Measurements from ENCODE around the gene RPRML.
"Not testable (repeated sequence)": the region's sequence is repeated elsewhere in the genome, so short reads cannot be mapped to it uniquely, and the experiment has no call there.

Gene RPRML

DNA sequence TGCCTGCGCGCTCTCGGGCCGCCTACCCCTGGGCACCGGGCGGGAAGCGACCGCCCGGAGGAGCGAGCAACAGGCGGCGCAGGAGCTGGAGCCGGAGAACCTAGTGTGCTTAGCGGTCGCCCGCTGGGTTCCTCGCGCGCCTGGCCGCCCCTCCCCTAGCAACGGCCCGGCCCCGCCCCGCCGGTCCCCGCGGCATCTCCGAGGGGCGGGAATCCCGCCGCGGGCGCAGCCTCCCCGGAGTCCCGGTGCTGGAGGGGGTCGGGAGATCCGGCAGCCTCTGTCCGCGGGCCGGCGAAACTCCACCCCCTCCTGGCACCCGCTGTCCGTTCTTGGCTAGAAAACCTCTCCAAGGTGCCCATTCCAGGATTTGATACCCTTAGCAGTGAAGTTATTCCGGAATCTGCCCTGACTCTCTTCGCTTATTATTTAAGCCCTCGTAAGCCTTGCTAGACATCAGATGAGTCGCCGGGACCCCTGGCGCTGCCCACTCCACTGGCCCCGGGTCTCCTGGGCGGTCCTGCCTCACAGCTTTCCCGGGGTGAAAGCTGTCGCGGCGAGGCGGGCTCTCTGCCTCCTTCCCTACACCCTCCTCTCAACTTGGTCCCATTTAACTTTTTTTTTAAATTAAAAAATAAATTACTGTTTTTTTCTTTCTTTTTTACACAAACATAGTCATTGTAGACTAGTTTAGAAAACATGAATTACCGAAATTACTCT, at the start of gene RPRML:
TSS of gene RPRML (minus strand) at position 107 of the 717 bp plus-strand sequence. CDS start 246 bp downstream, outside the sequence.
- DNase-seq (ENCODE audit: low read depth, low spot score) = no peak

- not testable (repeated sequence) for DNase-seq (ENCODE audit: low read depth, low spot score)
These were observed 37.9 kb upstream of the RPRML start for GRCh38 chr17:47016966-47017365.

- DNase-seq (ENCODE audit: low read depth, low spot score) = no peak
These were observed 34.3 kb upstream of the RPRML start for GRCh38 chr17:47013341-47013740.

GRCh38 chr17:47012457-47012856, 33.4 kb upstream of the RPRML start:
- DNase-seq (ENCODE audit: low read depth, low spot score) = no peak

DNA sequence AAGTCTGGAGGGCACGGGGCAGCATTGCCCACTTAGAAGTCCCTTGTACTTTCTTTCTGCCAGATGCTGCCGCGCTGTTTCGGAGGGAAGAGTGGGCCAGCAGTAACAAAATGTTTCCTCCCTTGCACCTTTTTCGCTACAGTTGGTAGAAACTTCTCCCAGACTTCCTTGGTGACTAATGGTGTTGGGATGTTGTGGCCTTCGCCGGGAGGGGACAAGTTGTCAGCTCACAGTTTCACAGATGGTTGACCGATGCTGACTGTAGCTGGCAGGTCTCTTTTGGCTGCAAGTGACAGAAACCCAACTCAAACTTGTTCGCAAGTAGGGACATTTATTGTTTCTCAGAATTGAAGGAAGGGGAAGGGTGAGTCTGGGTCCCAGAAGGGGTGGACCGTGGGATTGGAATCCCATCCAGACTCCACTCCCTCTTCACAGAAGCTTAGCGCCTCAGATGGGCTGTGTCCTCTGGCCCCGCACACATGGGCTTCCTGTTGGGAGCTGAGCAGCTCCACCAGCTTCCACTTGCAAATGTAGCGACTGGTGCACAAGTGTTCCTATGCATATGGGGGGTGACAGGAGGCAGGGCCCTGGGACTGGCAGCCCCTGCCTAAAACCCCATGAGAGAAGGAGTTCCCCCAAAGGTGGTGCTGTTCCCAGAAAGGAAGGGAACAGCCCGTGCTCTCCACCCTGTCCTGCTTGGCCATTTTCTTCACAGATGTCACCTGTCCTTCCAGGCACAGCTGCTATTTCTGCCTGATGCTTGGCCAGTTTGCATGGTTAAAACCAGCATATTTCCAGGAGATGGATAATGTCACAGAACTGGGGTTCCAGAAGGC, 30.9 kb upstream of the RPRML start:
- DNase-seq (ENCODE audit: low read depth, low spot score) = no peak

GRCh38 chr17:47004906-47005305, 25.9 kb upstream of the RPRML start:
- DNase-seq (ENCODE audit: low read depth, low spot score) = no peak

- DNase-seq (ENCODE audit: low read depth, low spot score) = not testable (repeated sequence)
These were observed 24.8 kb upstream of the RPRML start for GRCh38 chr17:47003864-47004263.

GRCh38 chr17:46995841-46996571, 17.0 kb upstream of the RPRML start:
- no peak for DNase-seq (ENCODE audit: low read depth, low spot score)

DNA sequence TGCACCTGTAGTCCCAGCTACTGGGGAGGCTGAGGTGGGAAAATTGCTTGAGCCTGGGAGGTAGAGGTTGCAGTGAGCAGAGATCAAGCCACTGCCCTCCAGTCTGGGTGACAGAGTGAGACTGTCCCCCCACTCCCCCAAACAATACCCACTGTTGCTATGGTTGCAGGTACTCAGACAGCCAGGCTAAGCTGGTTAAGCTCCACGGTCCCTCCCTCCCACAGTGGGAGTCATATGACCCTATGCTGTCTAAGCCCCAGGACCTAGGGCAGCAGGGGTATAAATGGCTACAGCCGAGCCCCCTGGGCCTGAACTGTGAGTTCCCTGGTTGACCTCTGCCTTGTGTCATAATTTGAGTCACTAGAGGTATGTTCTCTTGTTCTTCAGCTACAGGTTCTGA, 15.9 kb upstream of the RPRML start:
- DNase-seq (ENCODE audit: low read depth, low spot score) = no peak

DNA sequence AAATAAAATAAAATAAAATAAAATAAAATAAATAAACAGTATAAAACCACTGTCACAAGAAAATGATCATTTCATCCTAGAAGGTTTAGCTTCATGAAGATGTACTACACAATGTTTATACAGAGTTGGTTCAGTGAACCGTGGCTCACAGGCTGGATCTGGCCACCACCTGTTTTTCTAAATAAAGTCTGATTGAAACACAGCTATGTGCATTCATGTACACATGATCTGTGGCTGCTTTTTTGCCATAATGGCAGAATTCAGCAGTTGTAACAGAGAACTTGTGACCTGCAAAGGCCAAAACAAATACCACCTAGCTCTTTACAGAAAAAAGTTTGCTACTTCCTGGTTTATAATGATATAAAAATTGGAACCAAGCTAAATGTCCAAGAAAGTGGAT, 12.6 kb upstream of the RPRML start:
- no peak for DNase-seq (ENCODE audit: low read depth, low spot score)

DNA sequence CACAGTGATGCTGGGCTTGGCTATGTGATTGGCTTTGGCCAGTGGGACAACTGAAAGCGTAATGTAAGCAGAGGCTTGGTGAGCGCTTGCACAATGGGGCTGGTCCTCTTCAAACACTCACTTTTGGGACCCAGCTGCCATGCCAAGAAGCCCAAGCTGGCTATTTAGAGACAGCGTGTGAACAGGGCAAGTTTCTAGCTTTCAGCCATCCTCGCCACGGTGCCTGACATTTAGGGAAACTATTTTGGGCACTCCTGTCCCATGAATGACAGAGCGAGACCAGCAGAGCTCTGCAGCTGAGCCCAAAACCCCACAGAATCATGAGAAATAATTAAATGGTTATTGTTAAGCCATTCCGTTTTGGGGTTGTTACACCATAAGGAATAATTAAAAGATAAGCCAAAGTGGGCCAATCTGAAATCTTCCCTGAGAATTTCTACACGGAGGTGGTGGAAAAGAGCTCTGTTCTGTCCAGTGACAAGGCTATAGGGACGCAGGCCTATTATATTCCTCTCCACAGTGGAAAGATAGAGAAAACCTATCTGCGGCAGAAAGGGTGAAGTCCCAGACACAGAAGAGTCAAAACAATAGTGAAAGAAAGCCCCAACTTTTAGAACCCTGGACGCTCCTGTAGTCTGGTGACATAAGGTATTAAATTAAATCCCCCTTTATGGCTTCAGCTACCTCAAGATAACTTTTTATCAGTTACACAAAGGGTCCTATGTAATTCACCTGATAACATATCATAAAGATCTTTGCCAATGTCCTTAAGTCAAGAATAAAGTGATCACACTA, 10.8 kb upstream of the RPRML start:
- no peak for DNase-seq (ENCODE audit: low read depth, low spot score)

- not testable (repeated sequence) for DNase-seq (ENCODE audit: low read depth, low spot score)
These were observed 8.9 kb upstream of the RPRML start for GRCh38 chr17:46987927-46988326.

- no peak for DNase-seq (ENCODE audit: low read depth, low spot score)
These were observed 7.3 kb upstream of the RPRML start for GRCh38 chr17:46986366-46986765.

DNA sequence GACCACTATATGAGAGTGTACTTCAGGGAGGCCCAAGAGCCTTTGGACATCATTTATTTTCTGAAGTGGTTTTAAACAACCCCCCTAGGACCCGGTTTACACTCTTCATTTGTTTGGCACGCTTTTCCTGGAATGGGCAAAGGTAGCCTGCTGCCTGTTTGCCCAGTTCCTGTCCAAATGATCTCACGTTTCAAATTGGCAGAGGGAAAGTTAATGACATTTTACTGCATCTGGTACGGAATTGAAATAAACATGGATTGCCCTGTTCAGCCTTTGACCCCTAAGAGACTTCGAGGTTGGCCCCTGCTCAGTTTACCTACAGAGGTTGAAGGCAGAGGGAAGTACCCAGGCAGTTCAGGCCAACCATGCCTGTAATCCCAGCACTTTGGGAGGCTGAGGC, 5.8 kb upstream of the RPRML start:
- no peak for DNase-seq (ENCODE audit: low read depth, low spot score)

DNA sequence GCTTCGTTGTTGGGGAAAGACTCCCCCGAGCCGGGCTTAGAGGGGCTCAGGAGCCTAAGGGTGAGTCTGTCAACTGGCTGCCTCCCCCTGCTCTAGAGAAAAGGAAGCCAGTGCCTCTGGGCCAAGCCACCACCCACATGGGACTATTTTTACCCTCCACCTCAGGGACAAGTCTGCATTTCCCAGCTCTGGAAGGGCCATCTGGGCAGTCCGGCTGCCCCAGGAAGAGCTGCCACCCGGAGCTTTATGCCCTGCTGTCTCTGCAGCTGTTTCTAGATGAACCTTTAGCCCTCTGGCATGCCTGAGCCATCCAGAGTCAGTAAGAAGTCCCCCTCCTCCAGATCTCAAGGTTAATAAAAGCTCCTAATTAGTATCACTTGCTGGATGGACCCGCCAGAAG, 5.3 kb upstream of the RPRML start:
- DNase-seq (ENCODE audit: low read depth, low spot score) = no peak

GRCh38 chr17:46983782-46984181, 4.7 kb upstream of the RPRML start:
- no peak for DNase-seq (ENCODE audit: low read depth, low spot score)

- no peak for DNase-seq (ENCODE audit: low read depth, low spot score)
These were observed 3.5 kb upstream of the RPRML start for GRCh38 chr17:46982577-46982976.

- DNase-seq (ENCODE audit: low read depth, low spot score) = no peak
These were observed 435 bp downstream of the RPRML start for GRCh38 chr17:46978489-46979146.

- DNase-seq (ENCODE audit: low read depth, low spot score) = no peak
These were observed 1.1 kb downstream of the RPRML start for GRCh38 chr17:46977750-46978488.

- DNase-seq (ENCODE audit: low read depth, low spot score) = no peak
These were observed 1.7 kb downstream of the RPRML start for GRCh38 chr17:46977348-46977747.
